ENCODE measurements around the gene C14orf180.

GRCh38 chr14:104556256-104557021 is 23.1 kb upstream of the C14orf180 start:
- TF ChIP-seq POLR2A (IDR thresholded peaks at IDR 0.05) = no peak
- no peak for TF ChIP-seq CTCF (IDR thresholded peaks at IDR 0.05)

All from right lobe of liver (tissue), 4 donors.